Psoas muscle (tissue), 8 donors: Measurements from ENCODE around the gene VCL. TPM values are rescaled to one million over a fixed set of nuclear protein-coding genes. Genes with fewer than 3 reads are reported as not detected.
A peak's percentile ranks its signal among the peaks of the same experiment; 100 is the strongest.

ENCODE experiments used
- ATAC-seq, 4 donors: fragments of 200-7000 bp; cut with Tn5 transposase; one replicate each; pipeline ENCODE4 v1.9.1; 2020; ENCODE audit warnings: moderate library complexity in 3 of 4, mild to moderate bottlenecking in 2 of 4
- DNase-seq, 2 donors: peaks; one replicate each; pipeline ENCODE4 v3.0.0-alpha.2; 2020
- H3K27ac ChIP-seq: fragments of 200-600 bp; one replicate; pipeline ENCODE4 v1.8.0; 2022
- H3K27me3 ChIP-seq, 3 donors: fragments of 200-600 bp in 1 of 3; one replicate each; pipeline versions ENCODE4 v1.6.1 to v1.8.0; 2013 to 2022; ENCODE audit warnings: low read length in 2 of 3, mild to moderate bottlenecking in 2 of 3, moderate library complexity in 1 of 3; ENCODE audit not compliant: insufficient read depth in 3 of 3
- H3K36me3 ChIP-seq, 2 donors: fragments of 200-600 bp in 1 of 2; one replicate each; pipeline versions ENCODE4 v1.6.1 to v1.8.0; 2013 to 2022; ENCODE audit warnings: low read depth in 1 of 2, mild to moderate bottlenecking in 1 of 2, moderate library complexity in 1 of 2; ENCODE audit not compliant: insufficient read depth in 1 of 2
- H3K4me1 ChIP-seq: fragments of 200-600 bp; one replicate; pipeline ENCODE4 v1.8.0; 2022
- H3K4me3 ChIP-seq: fragments of 200-600 bp; one replicate; pipeline ENCODE4 v1.8.0; 2022; ENCODE audit warnings: mild to moderate bottlenecking
- H3K9me3 ChIP-seq: fragments of 200-600 bp; one replicate; pipeline ENCODE4 v1.8.0; 2022
- CTCF ChIP-seq: fragments of 200-600 bp; IDR thresholded peaks from one replicate; pipeline ENCODE4 v1.8.0; 2022; ENCODE audit warnings: antibody characterized with exemption
- whole genome bisulfite sequencing, 3 donors: extraction: QIAGEN DNeasy Blood & Tissue Kit; methylation state at CpG; one replicate each; pipeline versions ENCODE4 v1.1.6 to v1.1.7; 2013; 5-methylcytosine and 5-hydroxymethylcytosine counted together
- intact Hi-C, 2 donors: fragments of 100-400 bp; cut with DNase I; formaldehyde crosslinking; loops; one replicate each; pipeline versions ENCODE4 v1.11.0 to v1.14.2; 2022
- polyA plus RNA-seq, 3 donors: library from polyadenylated mRNA; stranded (reverse); fragments of 200-250 nt; gene quantifications; one replicate each; pipeline ENCODE4 v1.2.3, GENCODE V29; 2013
- total RNA-seq, 4 donors: library from RNA; stranded (reverse); fragmentation: NEBNext Ultra II Directional in 2 of 4; extraction: Animal tissue kit (Norgen Biotek cat#: 25700) in 2 of 4; gene quantifications; one replicate each; pipeline versions ENCODE4 v1.2.1 to v1.2.4, GENCODE V29; 2021 to 2023
- donor health status: healthy with polysubstance abuse.
- donor health status: DM: no; HTN: no; CAD: no; lungs with moderate emphysema.
- donor health status: Bipolar disorder and iron deficiency.
- donor health status: healthy.
- donor health status: DM: yes; HTN: yes; CAD: no.
- donor health status: DM: no; HTN: no; CAD: no.
- donor health status: DM: no; HTN: no; CAD: no.
- donor health status: DM: yes; HTN: yes; CAD: no.

Gene VCL
- total and polyA plus RNA-seq, 7 donors, result 54.5 to 426 (median 93.2) TPM

- peak overlapping the region; percentile 33 for H3K27ac ChIP-seq
These were observed 78.0 kb downstream of the VCL start for GRCh38 chr10:74075906-74076305.

GRCh38 chr10:74076961-74077360 lies 79.0 kb downstream of the VCL start:
- intact Hi-C loops, result loop anchor here in 1 of 2 donors (5.0 kb wide), 1 partner anchor 115 kb away; no protein-coding TSS in a partner anchor
- no peak overlapping the region for H3K4me3 ChIP-seq
- ATAC-seq (no peak), DNase-seq (no peak)
- H3K27ac ChIP-seq, result peak overlapping the region; percentile 33
- H3K36me3 ChIP-seq, result peaks cover 2 to 53% of the 10 kb centered on the region in 2 donors
- H3K9me3 ChIP-seq, result no peaks in the 10 kb centered on the region
- WGBS, 3 donors, result 84 to 91% (median 86%) methylated on average over 2 of the region's 2 CpGs
- no peaks in the 10 kb centered on the region for H3K27me3 ChIP-seq
- peaks cover 55% of the 10 kb centered on the region for H3K4me1 ChIP-seq
- TF ChIP-seq CTCF, result no peak

More at GRCh38 chr10:74075906-74076305, 78.0 kb downstream of the VCL start:
- H3K4me1 ChIP-seq, result peaks cover 63% of the 10 kb centered on the region
- no peak overlapping the region for H3K4me3 ChIP-seq
- no peaks in the 10 kb centered on the region for H3K27me3 ChIP-seq
- intact Hi-C loops, result loop anchor here in 1 of 2 donors (5.0 kb wide), 1 partner anchor 114 kb away; no protein-coding TSS in a partner anchor
- ATAC-seq, result no peak
- 91 to 92% (median 92%) methylated on average over 5 of the region's 5 CpGs for WGBS, 3 donors
- H3K9me3 ChIP-seq, result no peaks in the 10 kb centered on the region
- peaks cover 7 to 59% of the 10 kb centered on the region in 2 donors for H3K36me3 ChIP-seq
- no peak for DNase-seq
- TF ChIP-seq CTCF, result no peak

DNA sequence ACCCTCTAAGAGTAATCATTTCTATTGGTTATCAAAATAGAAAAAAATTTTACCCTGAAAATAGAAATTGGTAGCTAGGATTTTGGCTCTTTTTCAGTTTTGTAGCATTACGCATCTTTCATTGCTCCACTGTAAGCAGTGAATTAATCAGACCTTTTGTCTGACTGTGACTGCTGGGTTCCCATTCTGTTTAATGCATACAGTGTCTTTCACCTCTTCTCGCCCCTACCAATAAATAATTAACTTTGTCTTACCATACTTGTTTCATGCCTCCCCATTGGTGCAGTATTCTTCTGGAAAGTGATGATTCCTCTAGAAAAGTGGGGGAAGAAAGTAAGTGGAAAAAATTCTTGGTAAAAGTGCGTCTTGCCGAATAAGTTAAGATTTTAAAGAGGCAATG lies 79.5 kb downstream of the VCL start:
- no peaks in the 10 kb centered on the region for H3K9me3 ChIP-seq
- peak overlapping the region; percentile 62 for H3K27ac ChIP-seq
- intact Hi-C loops, result loop anchor here in 1 of 2 donors (5.0 kb wide), 1 partner anchor 115 kb away; no protein-coding TSS in a partner anchor
- H3K27me3 ChIP-seq, result no peaks in the 10 kb centered on the region
- DNase-seq (no peak), ATAC-seq (no peak)
- H3K4me3 ChIP-seq, result no peak overlapping the region
- no peak for TF ChIP-seq CTCF
- peaks cover 2 to 56% of the 10 kb centered on the region in 2 donors for H3K36me3 ChIP-seq
- peaks cover 50% of the 10 kb centered on the region for H3K4me1 ChIP-seq
- 95 to 97% (median 97%) methylated on average over 4 of the region's 4 CpGs for WGBS, 3 donors

DNA sequence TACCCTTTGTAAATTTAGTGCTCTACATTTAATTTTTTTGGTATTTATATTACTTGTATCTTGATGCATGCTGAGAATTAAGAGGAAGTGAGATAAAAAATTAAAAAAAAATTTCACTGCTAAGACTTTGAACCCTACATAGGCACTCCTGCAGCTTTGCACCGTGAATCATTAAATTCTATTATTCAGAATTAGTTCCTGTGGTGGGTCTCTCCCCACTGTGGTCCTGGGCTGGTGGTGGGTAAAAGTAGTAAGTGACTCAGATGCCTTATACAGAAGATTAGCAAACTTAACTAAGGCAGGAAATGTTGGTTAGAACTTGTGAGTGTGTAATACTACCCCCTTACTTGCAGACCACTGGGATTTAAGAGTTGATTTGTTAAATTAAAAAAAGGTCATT lies 80.1 kb downstream of the VCL start:
- Histone ChIP-seq H3K4me3 (no peak overlapping the region), H3K36me3 (peaks cover 2 to 56% of the 10 kb centered on the region in 2 donors), H3K27ac (peak overlapping the region; percentile 62), H3K27me3 (no peaks in the 10 kb centered on the region), H3K9me3 (no peaks in the 10 kb centered on the region), H3K4me1 (peaks cover 44% of the 10 kb centered on the region)
- 75 to 84% (median 77%) methylated on average over 1 of the region's 1 CpG for WGBS, 3 donors
- ATAC-seq (peak; percentile 29 to 53 (median 38)), DNase-seq (no peak)
- no peak for TF ChIP-seq CTCF
- intact Hi-C loops, result loop anchor here in 1 of 2 donors (5.0 kb wide), 1 partner anchor 116 kb away; no protein-coding TSS in a partner anchor
